ENCODE results near the gene LIN37. TPM values are rescaled to one million over a fixed set of nuclear protein-coding genes. Genes with fewer than 3 reads are reported as not detected.

LIN37 gene
- total and polyA plus RNA-seq, 9 of the 15 experiments (the other 6 are each of a cell fraction or from before 2014, with no cell fraction given): 1.2 to 12.5 (median 8.6) TPM

DNA sequence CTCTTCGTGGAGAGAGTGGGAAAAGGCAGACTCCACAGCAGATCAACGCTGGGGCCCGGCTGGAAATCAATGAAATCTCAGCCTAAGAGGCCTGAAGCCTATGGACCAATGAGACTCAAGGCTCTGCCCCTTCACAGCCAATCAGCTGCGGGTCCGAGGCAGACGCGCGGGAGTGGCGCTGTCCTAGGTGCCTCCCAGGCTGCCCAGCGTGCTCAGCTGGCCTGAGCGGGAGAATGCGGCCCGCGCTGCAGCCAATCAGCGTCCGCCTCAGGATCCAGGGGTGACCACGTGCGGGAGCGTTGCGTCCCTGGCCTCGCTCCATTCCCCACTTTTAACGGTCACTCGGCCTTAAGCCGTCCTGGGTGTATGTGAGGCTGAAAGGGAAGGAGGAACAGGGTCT, 44.2 kb upstream of the LIN37 start, which contains the start of gene ZBTB32 (continued):
- TF ChIP-seq RBM14 (IDR thresholded peaks at IDR 0.05; ENCODE audit: borderline replicate concordance, insufficient read depth, low read depth, low read length): no peak
- no peak for TF ChIP-seq WHSC1 (IDR thresholded peaks at IDR 0.05; ENCODE audit: low read length)
- no peak for TF ChIP-seq NR2F6 (CRISPR knock-in tag; IDR thresholded peaks at IDR 0.05)
- TF ChIP-seq ZNF347 (CRISPR knock-in tag; IDR thresholded peaks at IDR 0.05; ENCODE audit: low read depth): no peak
- peak; percentile 49; the same call in 1 of the 2 replicates for TF ChIP-seq RAD51 (IDR thresholded peaks at IDR 0.05; ENCODE audit: borderline replicate concordance, low read depth)
- TF ChIP-seq, protein P1, sequence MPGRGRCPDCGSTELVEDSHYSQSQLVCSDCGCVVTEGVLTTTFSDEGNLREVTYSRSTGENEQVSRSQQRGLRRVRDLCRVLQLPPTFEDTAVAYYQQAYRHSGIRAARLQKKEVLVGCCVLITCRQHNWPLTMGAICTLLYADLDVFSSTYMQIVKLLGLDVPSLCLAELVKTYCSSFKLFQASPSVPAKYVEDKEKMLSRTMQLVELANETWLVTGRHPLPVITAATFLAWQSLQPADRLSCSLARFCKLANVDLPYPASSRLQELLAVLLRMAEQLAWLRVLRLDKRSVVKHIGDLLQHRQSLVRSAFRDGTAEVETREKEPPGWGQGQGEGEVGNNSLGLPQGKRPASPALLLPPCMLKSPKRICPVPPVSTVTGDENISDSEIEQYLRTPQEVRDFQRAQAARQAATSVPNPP (IDR thresholded peaks at IDR 0.05; ENCODE audit: borderline replicate concordance, insufficient read depth, insufficient read length): no peak
- TF ChIP-seq, protein P2, sequence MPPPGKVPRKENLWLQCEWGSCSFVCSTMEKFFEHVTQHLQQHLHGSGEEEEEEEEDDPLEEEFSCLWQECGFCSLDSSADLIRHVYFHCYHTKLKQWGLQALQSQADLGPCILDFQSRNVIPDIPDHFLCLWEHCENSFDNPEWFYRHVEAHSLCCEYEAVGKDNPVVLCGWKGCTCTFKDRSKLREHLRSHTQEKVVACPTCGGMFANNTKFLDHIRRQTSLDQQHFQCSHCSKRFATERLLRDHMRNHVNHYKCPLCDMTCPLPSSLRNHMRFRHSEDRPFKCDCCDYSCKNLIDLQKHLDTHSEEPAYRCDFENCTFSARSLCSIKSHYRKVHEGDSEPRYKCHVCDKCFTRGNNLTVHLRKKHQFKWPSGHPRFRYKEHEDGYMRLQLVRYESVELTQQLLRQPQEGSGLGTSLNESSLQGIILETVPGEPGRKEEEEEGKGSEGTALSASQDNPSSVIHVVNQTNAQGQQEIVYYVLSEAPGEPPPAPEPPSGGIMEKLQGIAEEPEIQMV (tag; conservative IDR thresholded peaks at IDR 0.05; ENCODE audit: low read depth): no peak
- peak; percentile 49; the same call in 1 of the 2 replicates for TF ChIP-seq GABPB1 (CRISPR knock-in tag; IDR thresholded peaks at IDR 0.05)
- TF ChIP-seq HMGN3 (IDR thresholded peaks at IDR 0.05; ENCODE audit: borderline replicate concordance, extremely low read depth, insufficient read length, low read depth, low read length): peak; percentile 25
- no peak for TF ChIP-seq MECOM (CRISPR knock-in tag; IDR thresholded peaks at IDR 0.05)
- TF ChIP-seq MCM5 (IDR thresholded peaks at IDR 0.05; ENCODE audit: low read depth): no peak
- TF ChIP-seq NRF1 (conservative IDR thresholded peaks at IDR 0.05 in 1 of 2, IDR thresholded peaks at IDR 0.05 in 1 of 2): peak; percentile 50 to 58; a peak in 2 of 4 replicates
- no peak for TF ChIP-seq NCOA2 (IDR thresholded peaks at IDR 0.05; ENCODE audit: partially characterized antibody in 2 of 2)
- peak; percentile 81 for TF ChIP-seq FOS (IDR thresholded peaks at IDR 0.05; ENCODE audit: extremely low read depth, insufficient read length)
- TF ChIP-seq, protein P3, sequence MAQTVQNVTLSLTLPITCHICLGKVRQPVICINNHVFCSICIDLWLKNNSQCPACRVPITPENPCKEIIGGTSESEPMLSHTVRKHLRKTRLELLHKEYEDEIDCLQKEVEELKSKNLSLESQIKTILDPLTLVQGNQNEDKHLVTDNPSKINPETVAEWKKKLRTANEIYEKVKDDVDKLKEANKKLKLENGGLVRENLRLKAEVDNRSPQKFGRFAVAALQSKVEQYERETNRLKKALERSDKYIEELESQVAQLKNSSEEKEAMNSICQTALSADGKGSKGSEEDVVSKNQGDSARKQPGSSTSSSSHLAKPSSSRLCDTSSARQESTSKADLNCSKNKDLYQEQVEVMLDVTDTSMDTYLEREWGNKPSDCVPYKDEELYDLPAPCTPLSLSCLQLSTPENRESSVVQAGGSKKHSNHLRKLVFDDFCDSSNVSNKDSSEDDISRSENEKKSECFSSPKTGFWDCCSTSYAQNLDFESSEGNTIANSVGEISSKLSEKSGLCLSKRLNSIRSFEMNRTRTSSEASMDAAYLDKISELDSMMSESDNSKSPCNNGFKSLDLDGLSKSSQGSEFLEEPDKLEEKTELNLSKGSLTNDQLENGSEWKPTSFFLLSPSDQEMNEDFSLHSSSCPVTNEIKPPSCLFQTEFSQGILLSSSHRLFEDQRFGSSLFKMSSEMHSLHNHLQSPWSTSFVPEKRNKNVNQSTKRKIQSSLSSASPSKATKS (CRISPR knock-in tag; IDR thresholded peaks at IDR 0.05): no peak
- TF ChIP-seq ZSCAN32 (CRISPR knock-in tag; IDR thresholded peaks at IDR 0.05): no peak
- no peak for TF ChIP-seq CBX1 (IDR thresholded peaks at IDR 0.05; ENCODE audit: low read depth)

All from K562 (cell line).